ENCODE measurements around the gene MZB1. TPM values are rescaled to one million over a fixed set of nuclear protein-coding genes. Genes with fewer than 3 reads are reported as not detected.

Gene MZB1
- total and polyA plus RNA-seq, 2 of the 13 experiments (the other 11 are each of a cell fraction or from before 2014, with no cell fraction given), result 0.31 to 0.40 TPM

DNA sequence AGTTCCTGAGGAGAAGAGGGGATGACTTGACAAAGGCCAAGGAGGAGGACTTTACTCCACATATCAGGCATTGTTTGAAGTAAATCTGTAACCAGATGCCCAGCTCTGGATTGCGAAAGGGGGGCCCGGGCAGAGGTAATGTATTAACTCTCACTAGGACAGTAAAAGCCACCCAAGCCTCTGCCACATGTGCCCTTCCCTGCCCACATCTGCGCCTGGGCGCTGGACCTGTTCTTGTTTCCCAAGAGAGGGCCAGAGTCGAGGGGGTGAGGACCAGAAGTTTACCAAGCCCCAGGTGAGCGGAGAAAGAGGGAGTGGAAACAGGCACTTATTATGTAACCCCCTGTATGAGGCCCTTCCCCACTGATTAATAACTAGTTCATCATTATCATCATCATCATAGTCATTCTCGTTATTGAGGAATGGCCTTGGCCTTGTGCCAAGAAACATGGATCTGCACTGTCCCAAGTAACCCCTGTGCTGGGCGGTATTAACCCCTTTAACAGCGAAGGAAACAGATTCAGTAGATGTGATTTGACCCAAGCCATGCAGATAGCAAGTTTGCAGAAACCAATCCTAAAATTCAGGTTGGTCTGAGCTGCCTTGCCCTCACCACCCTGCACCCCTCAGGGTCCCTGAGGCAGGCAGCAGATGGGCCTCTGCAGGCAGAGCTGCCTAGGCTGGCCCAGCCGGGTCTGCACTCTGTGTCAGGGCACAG is 6.3 kb downstream of the MZB1 start, which contains the start of gene SLC23A1 (continued):
- TF ChIP-seq HOXA7 (CRISPR knock-in tag; IDR thresholded peaks at IDR 0.05) (no peak), ZSCAN29 (CRISPR knock-in tag; conservative IDR thresholded peaks at IDR 0.05) (no peak), NR2F6 (IDR thresholded peaks at IDR 0.05) (no peak), NR2F6 (CRISPR knock-in tag; IDR thresholded peaks at IDR 0.05) (peak; percentile 41; the same call in 1 of the 2 replicates), TOPORS (CRISPR knock-in tag; IDR thresholded peaks at IDR 0.05) (no peak), FOXP1 (IDR thresholded peaks at IDR 0.05) (no peak), FOXP1 (CRISPR knock-in tag; IDR thresholded peaks at IDR 0.05) (peak; percentile 19; the same call in 1 of the 2 replicates), ZNF430 (CRISPR knock-in tag; IDR thresholded peaks at IDR 0.05) (no peak)
- TF ChIP-seq, protein P1, sequence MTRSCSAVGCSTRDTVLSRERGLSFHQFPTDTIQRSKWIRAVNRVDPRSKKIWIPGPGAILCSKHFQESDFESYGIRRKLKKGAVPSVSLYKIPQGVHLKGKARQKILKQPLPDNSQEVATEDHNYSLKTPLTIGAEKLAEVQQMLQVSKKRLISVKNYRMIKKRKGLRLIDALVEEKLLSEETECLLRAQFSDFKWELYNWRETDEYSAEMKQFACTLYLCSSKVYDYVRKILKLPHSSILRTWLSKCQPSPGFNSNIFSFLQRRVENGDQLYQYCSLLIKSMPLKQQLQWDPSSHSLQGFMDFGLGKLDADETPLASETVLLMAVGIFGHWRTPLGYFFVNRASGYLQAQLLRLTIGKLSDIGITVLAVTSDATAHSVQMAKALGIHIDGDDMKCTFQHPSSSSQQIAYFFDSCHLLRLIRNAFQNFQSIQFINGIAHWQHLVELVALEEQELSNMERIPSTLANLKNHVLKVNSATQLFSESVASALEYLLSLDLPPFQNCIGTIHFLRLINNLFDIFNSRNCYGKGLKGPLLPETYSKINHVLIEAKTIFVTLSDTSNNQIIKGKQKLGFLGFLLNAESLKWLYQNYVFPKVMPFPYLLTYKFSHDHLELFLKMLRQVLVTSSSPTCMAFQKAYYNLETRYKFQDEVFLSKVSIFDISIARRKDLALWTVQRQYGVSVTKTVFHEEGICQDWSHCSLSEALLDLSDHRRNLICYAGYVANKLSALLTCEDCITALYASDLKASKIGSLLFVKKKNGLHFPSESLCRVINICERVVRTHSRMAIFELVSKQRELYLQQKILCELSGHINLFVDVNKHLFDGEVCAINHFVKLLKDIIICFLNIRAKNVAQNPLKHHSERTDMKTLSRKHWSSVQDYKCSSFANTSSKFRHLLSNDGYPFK (CRISPR knock-in tag; IDR thresholded peaks at IDR 0.05; ENCODE audit: borderline replicate concordance), result 0 out of 2 replicates have a peak, but pooled peaks have one; percentile 12

DNA sequence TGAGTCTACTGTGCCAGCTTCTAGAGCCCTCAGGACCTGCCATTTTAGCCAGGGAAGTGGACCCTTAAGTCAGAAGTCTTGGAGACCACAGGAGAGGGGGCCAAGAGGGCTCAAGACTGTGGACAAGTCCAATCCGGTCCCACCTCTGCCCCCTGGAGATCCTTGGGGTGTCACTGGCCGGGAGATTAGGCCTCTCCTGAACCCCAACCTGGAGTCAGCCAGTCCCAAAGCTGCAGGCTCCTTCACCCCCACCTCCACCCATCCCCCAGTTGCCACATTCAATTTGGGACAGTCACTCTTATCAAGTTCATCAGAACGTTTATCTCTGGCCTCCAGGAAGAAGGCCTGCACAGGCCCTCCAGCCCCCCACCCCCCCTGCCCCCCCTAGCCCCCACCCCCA is 6.9 kb downstream of the MZB1 start:
- Histone ChIP-seq H3K79me2 (ENCODE audit: insufficient read depth, low read length) (peaks cover 16% of the 10 kb centered on the region), H3K9ac (ENCODE audit: insufficient read depth, low read depth, low read length) (peak overlapping the region; percentile 70), H3K4me1 (ENCODE audit: insufficient read depth, low read length) (peaks cover 61% of the 10 kb centered on the region), H3K4me3 (replicated peaks in 1 of 3; ENCODE audit: insufficient read depth in 1 of 3, low read depth in 2 of 3, low read length in 3 of 3) (peak overlapping the region; percentile 56 to 79 (median 76)), H3K4me2 (ENCODE audit: low read depth, low read length) (peak overlapping the region; percentile 92), H2AFZ (ENCODE audit: low read length) (no peak overlapping the region), H3K36me3 (replicated peaks in 1 of 2; ENCODE audit: control insufficient read depth in 1 of 2, insufficient read depth in 2 of 2, low read length in 2 of 2) (no peaks in the 10 kb centered on the region; a peak in 1 of 5 replicates), H3K27ac (ENCODE audit: extremely low read length, insufficient read depth, low read length) (peak overlapping the region; percentile 71), H4K20me1 (ENCODE audit: insufficient read depth, low read length) (no peaks in the 10 kb centered on the region), H3K9me3 (ENCODE audit: low read length) (no peaks in the 10 kb centered on the region), H3K27me3 (ENCODE audit: control insufficient read depth in 1 of 2, insufficient read depth in 2 of 2, low read length in 2 of 2) (no peaks in the 10 kb centered on the region; a peak in 1 of 5 replicates)
- POLR2A ChIA-PET, result interaction anchor here (1.0 to 1.7 kb wide), 5 partner anchors 8 to 41 kb away, joined by 3 to 8 read pairs (median 6); partner anchors contain the start of genes PAIP2 and SPATA24
- intact Hi-C loops (cut with micrococcal nuclease; ENCODE audit: unreplicated experiment) (no loop called here), in situ Hi-C loops (cut with HindIII; ENCODE audit: extremely low pct_ligation_motif_present, low pct_unique_long_range_greater_than_20kb) (no loop called here)
- no peak for DNase-seq (ENCODE audit: low spot score)
- WGBS (ENCODE audit: low lambda C conversion rate), result 0% methylated on average over 2 of the region's 3 CpGs
- TSS peak; percentile 58 for BruUV-seq (replicated peaks)
- no peak for ATAC-seq
- no peak for FAIRE-seq
- CTCF ChIA-PET (ENCODE audit: low intra/inter-chr PET ratio, low total read pairs), result no interaction called here
- no peak for TF ChIP-seq ZNF33A (CRISPR knock-in tag; IDR thresholded peaks at IDR 0.05; ENCODE audit: borderline replicate concordance)
- peak; percentile 13 for TF ChIP-seq YY1 (IDR thresholded peaks at IDR 0.05; ENCODE audit: insufficient read depth, insufficient replicate concordance, low read depth, low read length)
- TF ChIP-seq, protein P2, sequence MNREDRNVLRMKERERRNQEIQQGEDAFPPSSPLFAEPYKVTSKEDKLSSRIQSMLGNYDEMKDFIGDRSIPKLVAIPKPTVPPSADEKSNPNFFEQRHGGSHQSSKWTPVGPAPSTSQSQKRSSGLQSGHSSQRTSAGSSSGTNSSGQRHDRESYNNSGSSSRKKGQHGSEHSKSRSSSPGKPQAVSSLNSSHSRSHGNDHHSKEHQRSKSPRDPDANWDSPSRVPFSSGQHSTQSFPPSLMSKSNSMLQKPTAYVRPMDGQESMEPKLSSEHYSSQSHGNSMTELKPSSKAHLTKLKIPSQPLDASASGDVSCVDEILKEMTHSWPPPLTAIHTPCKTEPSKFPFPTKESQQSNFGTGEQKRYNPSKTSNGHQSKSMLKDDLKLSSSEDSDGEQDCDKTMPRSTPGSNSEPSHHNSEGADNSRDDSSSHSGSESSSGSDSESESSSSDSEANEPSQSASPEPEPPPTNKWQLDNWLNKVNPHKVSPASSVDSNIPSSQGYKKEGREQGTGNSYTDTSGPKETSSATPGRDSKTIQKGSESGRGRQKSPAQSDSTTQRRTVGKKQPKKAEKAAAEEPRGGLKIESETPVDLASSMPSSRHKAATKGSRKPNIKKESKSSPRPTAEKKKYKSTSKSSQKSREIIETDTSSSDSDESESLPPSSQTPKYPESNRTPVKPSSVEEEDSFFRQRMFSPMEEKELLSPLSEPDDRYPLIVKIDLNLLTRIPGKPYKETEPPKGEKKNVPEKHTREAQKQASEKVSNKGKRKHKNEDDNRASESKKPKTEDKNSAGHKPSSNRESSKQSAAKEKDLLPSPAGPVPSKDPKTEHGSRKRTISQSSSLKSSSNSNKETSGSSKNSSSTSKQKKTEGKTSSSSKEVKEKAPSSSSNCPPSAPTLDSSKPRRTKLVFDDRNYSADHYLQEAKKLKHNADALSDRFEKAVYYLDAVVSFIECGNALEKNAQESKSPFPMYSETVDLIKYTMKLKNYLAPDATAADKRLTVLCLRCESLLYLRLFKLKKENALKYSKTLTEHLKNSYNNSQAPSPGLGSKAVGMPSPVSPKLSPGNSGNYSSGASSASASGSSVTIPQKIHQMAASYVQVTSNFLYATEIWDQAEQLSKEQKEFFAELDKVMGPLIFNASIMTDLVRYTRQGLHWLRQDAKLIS (CRISPR knock-in tag; IDR thresholded peaks at IDR 0.05), result no peak
- no peak for TF ChIP-seq ZNF773 (CRISPR knock-in tag; IDR thresholded peaks at IDR 0.05; ENCODE audit: borderline replicate concordance)
- TF ChIP-seq SOX13 (IDR thresholded peaks at IDR 0.05), result no peak
- no peak for TF ChIP-seq SOX13 (CRISPR knock-in tag; conservative IDR thresholded peaks at IDR 0.05 in 1 of 2, IDR thresholded peaks at IDR 0.05 in 1 of 2)
- TF ChIP-seq ZNF766 (CRISPR knock-in tag; IDR thresholded peaks at IDR 0.05; ENCODE audit: borderline replicate concordance), result no peak
